Activated T-helper 1 cell treated with Interleukin-2 at 50 U/mL for 16 hours (primary cell): Measurements from ENCODE around the gene LBHD2.
"Not testable (repeated sequence)": the region's sequence is repeated elsewhere in the genome, so short reads cannot be mapped to it uniquely, and the experiment has no call there.

ENCODE experiments used
- DNase-seq: peaks from one replicate; pipeline ENCODE4 v3.0.0-alpha.2; 2020; ENCODE audit warnings: low read depth

The LBHD2 gene

GRCh38 chr14:103084021-103084919, at the start of gene LBHD2:
Gene LBHD2 (plus strand): TSS chr14:103084210. CDS start chr14:103086013, 1,803 bp downstream.
- DNase-seq, result no peak

- no peak for DNase-seq
These were observed 42.5 kb upstream of the LBHD2 start for GRCh38 chr14:103041464-103041863.

- DNase-seq, result no peak
These were observed 40.6 kb upstream of the LBHD2 start for GRCh38 chr14:103043257-103044015.

- DNase-seq, result no peak
These were observed 38.6 kb upstream of the LBHD2 start for GRCh38 chr14:103045371-103045869.

GRCh38 chr14:103047453-103047852, 36.6 kb upstream of the LBHD2 start:
- not testable (repeated sequence) for DNase-seq

DNA sequence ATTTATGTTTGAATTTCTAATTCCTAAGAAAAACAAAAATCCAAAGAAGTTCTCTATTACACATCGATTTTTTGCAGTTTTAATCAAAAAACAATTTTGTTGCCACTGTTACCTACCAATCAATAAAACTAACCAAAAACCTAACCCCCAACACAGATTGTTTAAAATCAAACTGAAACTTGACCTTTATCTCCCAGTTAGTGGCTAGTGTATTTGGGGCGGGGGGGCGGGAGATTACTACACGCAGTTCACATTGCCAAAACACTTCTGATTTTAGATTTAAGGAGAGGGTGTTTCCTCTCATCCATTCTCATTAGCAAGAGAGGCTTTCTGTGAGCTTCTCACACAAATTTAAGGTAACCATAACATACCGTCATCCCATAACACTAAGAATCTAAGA, 33.1 kb upstream of the LBHD2 start:
- no peak for DNase-seq

GRCh38 chr14:103052407-103052806, 31.6 kb upstream of the LBHD2 start:
- no peak for DNase-seq

GRCh38 chr14:103055695-103056094, 28.3 kb upstream of the LBHD2 start:
- DNase-seq, result no peak

- no peak for DNase-seq
These were observed 27.5 kb upstream of the LBHD2 start for GRCh38 chr14:103056322-103057027.

DNA sequence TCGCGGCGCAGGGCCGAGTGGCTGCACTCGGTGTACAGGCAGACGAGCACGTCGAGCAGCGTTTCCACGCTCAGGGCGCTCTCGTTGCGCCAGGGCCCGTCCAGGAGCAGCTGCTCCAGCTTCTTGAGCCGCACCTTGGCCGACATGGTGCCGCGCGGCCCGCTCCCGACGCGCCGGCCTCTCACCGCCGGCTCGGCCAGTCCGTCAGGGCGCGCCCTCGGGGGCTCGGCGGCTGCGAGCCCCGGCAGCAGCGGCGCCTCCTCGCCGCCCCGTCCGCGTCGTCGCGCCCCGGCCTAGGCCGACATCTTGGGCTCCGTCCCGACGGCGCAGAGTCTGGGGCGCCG, 27.0 kb upstream of the LBHD2 start:
- DNase-seq, result no peak

DNA sequence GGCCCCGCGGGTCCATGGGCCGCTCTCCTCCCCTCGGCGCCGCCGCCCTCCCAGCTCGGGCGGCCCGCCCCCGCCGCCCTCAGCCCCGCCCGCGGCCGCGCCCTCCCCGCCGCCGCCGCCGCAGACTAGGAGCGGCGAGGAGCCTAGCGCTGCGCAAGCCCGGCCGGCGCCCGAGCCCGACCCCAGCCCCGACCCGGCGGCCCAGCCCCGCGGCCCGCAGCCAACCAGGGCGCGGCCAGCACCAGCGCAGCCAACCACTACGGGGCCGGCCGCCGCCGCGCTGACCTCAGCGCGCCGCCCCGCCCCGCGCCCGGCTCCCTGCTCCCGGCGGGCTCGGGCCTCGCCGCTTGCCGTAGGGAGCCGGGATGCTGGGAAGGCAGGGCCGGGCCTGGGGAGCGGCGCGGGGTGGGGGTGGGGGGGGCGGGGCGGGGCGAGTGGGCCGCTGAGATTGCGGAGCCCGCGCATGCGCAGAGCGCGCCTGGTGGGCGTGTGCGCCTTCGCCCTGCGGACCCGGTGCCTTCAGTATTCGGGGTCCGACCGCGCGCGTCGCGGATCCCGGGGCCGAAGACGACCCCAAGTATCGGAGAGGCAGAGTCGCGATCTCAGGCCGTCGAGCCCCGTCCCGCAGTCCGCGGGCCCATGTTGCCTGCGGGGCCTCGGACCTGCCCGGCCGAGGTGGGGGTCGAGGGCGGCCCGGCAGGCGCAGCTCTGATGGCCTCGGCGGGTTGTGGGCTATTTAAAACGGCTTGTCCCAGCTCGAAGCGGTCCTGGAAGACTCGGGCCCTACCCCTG, 26.4 kb upstream of the LBHD2 start, which contains the start of gene CDC42BPB:
Gene CDC42BPB, minus strand, starts transcription at position 178 of the 792 bp plus-strand sequence. CDS start 376 bp downstream, outside the sequence.
- peak; percentile 30 for DNase-seq

DNA sequence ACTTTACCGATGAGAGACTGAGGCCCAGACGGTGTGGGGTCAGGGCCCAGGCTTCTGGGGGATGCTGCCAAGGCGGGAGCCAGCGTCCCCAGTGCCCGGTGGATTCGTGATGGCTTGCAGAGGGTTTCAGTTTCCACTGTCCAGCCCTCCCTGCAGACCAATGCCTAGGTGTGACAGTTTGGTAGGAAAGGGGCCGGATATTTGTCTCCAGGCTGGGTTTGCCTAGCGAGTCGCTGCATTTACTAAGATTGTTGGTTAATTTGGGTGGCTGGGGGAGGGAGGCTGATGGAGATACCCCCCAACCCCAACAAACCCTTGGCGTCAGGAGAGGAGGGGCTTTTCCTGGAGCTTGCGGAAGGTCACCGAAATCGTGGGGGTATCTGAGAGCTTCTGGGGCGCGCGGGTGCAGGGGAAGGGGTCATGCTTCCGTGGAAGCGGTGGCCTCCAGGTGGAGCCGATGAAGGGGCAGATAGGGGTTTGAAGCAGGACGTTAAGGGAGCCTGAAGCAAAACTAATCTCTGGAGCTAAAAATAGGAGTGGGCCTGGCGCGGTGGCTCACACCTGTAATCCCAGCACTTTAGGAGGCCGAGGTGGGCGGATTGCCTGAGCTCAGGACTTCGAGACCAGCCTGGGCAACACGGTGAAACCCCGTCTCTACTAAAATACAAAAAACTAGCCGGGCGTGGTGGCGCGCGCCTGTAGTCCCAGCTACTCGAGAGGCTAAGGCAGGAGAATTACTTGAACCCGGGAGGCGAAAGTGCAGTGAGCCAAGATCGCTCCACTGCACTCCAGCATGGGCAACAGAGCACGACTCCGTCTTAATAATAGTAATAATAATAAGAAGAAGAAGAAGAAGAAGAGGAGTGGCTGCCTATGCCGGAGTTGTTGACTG, 25.6 kb upstream of the LBHD2 start:
- DNase-seq, result no peak

DNA sequence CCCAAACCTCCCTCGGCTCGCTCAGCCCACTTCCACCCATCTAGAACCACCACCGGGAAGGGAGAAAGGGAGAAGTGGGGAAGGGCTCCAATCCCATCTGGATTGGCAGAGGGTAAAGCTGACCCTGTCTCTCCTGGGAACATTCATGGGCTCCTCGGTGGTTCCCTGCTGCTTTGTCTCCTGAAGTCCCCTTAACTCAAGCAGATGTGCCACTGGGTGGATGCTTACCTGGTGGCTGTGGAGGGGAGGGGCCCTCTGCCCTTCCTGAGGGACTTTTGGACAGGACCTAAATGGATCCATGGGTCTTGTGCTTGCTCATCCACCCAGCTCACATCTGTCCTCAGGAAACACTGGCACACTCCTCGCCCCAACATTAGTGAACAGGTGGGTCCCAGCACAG, 24.5 kb upstream of the LBHD2 start:
- no peak for DNase-seq

DNA sequence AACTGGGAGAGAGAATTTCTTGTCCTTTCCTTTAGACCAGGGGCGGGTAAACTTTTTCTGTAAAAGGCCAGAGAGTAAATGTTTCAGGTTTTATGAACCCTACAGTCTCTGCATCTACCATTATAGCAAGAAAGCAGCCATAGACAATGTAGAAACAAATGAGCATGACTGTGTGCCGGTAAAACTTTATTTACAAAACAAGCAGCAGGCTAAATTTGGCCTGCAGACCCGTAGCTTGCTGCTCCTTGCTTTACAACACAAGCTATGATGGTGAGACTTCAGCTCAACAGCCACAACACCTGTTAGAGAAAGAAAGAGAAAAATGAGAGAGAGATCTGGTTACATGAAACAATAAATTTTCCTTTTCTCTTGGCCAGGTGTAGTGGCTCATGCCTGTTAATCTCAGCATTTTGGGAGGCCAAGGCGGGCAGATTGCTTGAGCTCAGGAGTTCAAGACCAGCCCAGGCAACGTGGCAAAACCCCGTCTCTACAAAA, 22.5 kb upstream of the LBHD2 start:
- DNase-seq, result no peak

- no peak for DNase-seq
These were observed 19.6 kb upstream of the LBHD2 start for GRCh38 chr14:103064436-103064835.

DNA sequence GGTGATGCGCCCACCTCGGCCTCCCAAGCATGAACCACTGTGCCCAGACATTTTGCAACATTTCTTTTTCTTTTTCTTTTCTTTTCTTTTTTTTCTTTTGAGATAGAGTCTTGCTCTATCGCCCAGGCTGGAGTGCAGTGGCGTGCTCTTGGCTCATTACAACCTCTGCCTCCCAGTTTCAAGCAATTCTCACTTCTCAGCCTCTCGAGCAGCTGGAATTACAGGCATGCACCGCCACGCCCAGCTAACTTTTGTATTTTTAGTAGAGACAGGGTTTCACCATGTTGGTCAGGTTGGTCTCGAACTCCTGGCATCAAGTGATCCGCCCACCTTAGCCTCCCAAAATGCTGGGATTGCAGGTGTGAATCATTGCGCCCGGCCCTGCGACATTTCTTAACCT, 19.0 kb upstream of the LBHD2 start:
- DNase-seq, result no peak

GRCh38 chr14:103065861-103066260, 18.1 kb upstream of the LBHD2 start:
- no peak for DNase-seq

GRCh38 chr14:103066399-103066798, 17.6 kb upstream of the LBHD2 start:
- DNase-seq, result no peak

GRCh38 chr14:103067231-103067954, 16.6 kb upstream of the LBHD2 start:
- no peak for DNase-seq
